BLaER1 treated with 17β-estradiol and CSF1 and Interleukin-3, amounts not matched to agents 10 nM and 100 nM (cell line): ENCODE measurements around the gene ZNF292.
"Not testable (repeated sequence)": the region's sequence is repeated elsewhere in the genome, so short reads cannot be mapped to it uniquely, and the experiment has no call there.

Experiments
- H3K27ac ChIP-seq, 11 experiments: shearing (Covaris generic); formaldehyde crosslinking; 2 replicates each; pipeline ENCODE4 v1.8.1; 2022
- H3K27me3 ChIP-seq, 11 experiments: shearing (Covaris generic); formaldehyde crosslinking; 2 replicates each; pipeline ENCODE4 v1.8.1; 2022
- H3K36me3 ChIP-seq, 11 experiments: shearing (Covaris generic); formaldehyde crosslinking; 2 replicates each; pipeline ENCODE4 v1.8.1; 2022
- H3K4me1 ChIP-seq, 10 experiments: shearing (Covaris generic); formaldehyde crosslinking; 2 replicates each; pipeline ENCODE4 v1.8.1; 2022
- H3K4me2 ChIP-seq, 11 experiments: shearing (Covaris generic); formaldehyde crosslinking; 2 replicates each; pipeline ENCODE4 v1.8.1; 2022
- H3K4me3 ChIP-seq, 10 experiments: shearing (Covaris generic); formaldehyde crosslinking; 2 replicates each; pipeline ENCODE4 v1.8.1; 2022
- H3K9ac ChIP-seq, 11 experiments: shearing (Covaris generic); formaldehyde crosslinking; 2 replicates each; pipeline ENCODE4 v1.8.1; 2022
- H3K9me3 ChIP-seq, 11 experiments: shearing (Covaris generic); formaldehyde crosslinking; replicated peaks in 1 of 11; 2 replicates each; pipeline ENCODE4 v1.8.1; 2022
- H4K20me1 ChIP-seq, 11 experiments: shearing (Covaris generic); formaldehyde crosslinking; 2 replicates each; pipeline ENCODE4 v1.8.1; 2022
- Cebpa-rat ChIP-seq, 11 experiments: shearing (Covaris generic); IDR thresholded peaks; 2 replicates each; pipeline ENCODE4 v1.8.1; 2022

ZNF292 gene

DNA sequence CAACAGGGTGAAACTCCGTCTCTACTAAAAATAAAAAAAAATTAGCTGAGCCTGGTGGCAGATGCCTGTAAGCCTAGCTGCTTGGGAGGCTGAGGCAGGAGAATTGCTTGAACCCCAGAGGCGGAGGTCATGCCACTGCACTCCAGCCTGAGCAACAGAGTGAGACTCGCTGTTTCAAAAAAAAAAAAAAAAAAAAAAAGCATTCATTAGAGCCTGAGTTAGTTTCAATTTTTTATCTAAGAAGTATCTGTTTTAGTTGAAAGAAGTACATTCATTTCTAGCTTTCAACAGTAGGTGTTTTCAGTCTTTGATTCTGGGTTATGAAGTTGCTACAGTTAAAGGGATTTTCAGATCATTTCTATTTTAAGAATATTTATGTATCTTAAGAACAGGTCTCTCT, 42.2 kb downstream of the ZNF292 start:
- H4K20me1 ChIP-seq = peaks cover 0 to 97% (median 10%) of the 10 kb centered on the region in 11 experiments; a peak in 13 of 22 replicates
- H3K4me2 ChIP-seq = no peak overlapping the region
- H3K4me3 ChIP-seq = no peak overlapping the region
- H3K4me1 ChIP-seq = no peaks in the 10 kb centered on the region
- no peaks in the 10 kb centered on the region for H3K9me3 ChIP-seq
- H3K9ac ChIP-seq = no peak overlapping the region
- no peak overlapping the region for H3K27ac ChIP-seq
- 0 out of 22 replicates have a peak, but pooled peaks cover 0 to 3% (median 0%) of the 10 kb centered on the region in 11 experiments for H3K36me3 ChIP-seq
- H3K27me3 ChIP-seq = no peaks in the 10 kb centered on the region
- TF ChIP-seq Cebpa-rat (IDR thresholded peaks at IDR 0.05) = no peak

DNA sequence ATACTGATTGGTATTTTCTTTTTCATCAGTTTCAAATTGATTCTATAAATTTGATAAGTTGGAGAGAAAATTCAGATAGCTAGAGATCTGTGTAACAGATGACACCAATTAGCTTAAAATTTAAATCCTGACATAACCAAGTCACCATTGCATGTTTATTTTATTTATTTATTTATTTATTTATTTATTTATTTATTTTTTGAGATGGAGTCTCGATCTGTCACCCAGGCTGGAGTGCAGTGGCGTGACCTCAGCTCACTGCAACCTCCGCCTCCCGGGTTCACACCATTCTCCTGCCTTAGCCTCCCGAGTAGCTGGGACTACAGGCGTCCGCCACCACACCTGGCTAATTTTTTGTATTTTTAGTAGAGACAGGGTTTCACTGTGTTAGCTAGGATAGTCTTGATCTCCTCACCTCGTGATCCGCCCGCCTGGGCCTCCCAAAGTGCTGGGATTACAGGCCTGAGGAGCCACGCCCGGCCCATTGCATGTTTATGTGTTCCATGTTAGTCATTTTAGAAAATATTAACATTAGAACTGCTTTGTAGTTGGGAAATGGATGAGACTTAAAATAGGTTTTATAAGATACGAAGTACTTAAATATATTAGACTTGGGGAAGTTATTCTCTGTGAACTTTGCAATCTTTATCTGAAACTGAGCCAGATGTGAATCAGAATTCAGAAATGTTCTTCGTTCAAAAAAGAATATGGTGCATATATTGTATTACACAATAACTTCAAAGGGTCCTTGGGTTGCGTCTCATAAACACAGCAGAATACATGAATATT, 42.9 kb downstream of the ZNF292 start:
- not testable (repeated sequence) for H3K27ac ChIP-seq, H3K4me1 ChIP-seq, H3K4me3 ChIP-seq, H3K27me3 ChIP-seq, H3K36me3 ChIP-seq, H3K9me3 ChIP-seq, H3K9ac ChIP-seq, H3K4me2 ChIP-seq
- peaks cover 0 to 97% (median 12%) of the 10 kb centered on the region in 11 experiments; a peak in 13 of 22 replicates for H4K20me1 ChIP-seq

DNA sequence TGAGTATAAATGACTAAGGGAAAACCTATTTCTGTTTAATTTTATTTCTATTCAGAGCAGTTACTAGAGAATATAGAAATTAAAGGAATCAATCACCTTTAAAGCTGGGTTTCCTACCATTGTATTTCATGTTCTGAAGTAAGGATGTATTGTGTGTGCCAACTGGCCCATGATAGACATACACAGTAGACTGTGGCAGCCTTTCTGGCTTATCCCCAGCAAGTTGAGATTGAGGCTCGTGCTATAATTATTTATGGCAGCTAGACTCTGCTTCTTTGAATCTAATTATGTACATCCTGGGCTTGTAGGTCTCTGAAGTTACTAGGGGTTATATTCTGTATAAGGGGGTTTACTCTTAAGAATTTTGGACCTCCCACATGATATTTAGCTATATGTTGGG, 44.4 kb downstream of the ZNF292 start:
- no peaks in the 10 kb centered on the region for H3K27me3 ChIP-seq
- no peaks in the 10 kb centered on the region for H3K4me1 ChIP-seq
- H3K36me3 ChIP-seq = peaks cover 0 to 5% (median 0%) of the 10 kb centered on the region in 11 experiments; a peak in 1 of 22 replicates
- peaks cover 0 to 99% (median 13%) of the 10 kb centered on the region in 11 experiments; a peak in 13 of 22 replicates for H4K20me1 ChIP-seq
- H3K9me3 ChIP-seq = no peaks in the 10 kb centered on the region
- H3K27ac ChIP-seq = no peak overlapping the region
- no peak for TF ChIP-seq Cebpa-rat (IDR thresholded peaks at IDR 0.05)
- no peak overlapping the region for H3K4me3 ChIP-seq
- no peak overlapping the region for H3K4me2 ChIP-seq
- H3K9ac ChIP-seq = no peak overlapping the region

DNA sequence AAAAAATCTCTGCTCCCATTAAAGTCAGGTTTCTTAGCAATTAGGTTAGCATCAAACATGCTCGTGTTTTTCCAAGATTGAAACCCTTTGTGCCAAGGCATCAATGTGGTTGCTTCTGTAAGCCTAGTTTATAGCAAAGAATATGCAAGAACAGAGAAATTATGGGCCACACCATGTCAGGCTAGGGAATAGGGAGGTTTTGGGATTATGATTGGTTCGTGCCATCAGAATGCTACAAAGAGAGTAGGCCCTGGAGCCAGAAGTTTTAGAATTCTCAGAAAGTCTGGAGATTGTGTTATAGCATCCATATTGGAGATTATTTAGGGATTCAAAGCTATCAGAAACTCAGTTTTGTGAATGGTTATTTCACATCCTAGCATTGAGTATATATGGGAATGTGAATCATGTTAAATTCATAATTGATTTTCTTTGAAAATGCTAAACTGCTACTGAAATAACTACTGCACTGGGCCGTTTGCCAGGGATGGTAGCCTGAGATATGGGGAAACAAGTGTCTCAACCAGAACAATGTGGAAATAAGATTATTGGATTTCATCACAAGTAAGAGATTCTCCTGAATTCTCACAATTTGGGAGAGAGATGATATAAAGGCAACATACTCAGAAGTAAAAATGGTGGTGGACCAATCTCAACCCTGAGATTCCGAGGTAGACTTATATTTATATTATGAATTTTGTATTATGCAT, 45.3 kb downstream of the ZNF292 start:
- H3K36me3 ChIP-seq = peaks cover 0 to 9% (median 0%) of the 10 kb centered on the region in 11 experiments; a peak in 3 of 22 replicates
- H4K20me1 ChIP-seq = peaks cover 0 to 97% (median 12%) of the 10 kb centered on the region in 11 experiments; a peak in 13 of 22 replicates
- no peak overlapping the region for H3K4me3 ChIP-seq
- TF ChIP-seq Cebpa-rat (IDR thresholded peaks at IDR 0.05) = no peak
- H3K4me1 ChIP-seq = no peaks in the 10 kb centered on the region
- H3K4me2 ChIP-seq = no peak overlapping the region
- H3K27me3 ChIP-seq = no peaks in the 10 kb centered on the region
- no peak overlapping the region for H3K9ac ChIP-seq
- H3K9me3 ChIP-seq = no peaks in the 10 kb centered on the region
- no peak overlapping the region for H3K27ac ChIP-seq

- Histone ChIP-seq H3K27ac (no peak overlapping the region), H3K4me1 (no peaks in the 10 kb centered on the region), H3K9me3 (no peaks in the 10 kb centered on the region), H3K4me2 (no peak overlapping the region), H3K9ac (no peak overlapping the region), H4K20me1 (peaks cover 0 to 97% (median 9%) of the 10 kb centered on the region in 11 experiments; a peak in 12 of 22 replicates), H3K4me3 (no peak overlapping the region), H3K36me3 (peaks cover 0 to 16% (median 6%) of the 10 kb centered on the region in 11 experiments; a peak in 12 of 22 replicates), H3K27me3 (no peaks in the 10 kb centered on the region)
- TF ChIP-seq Cebpa-rat (IDR thresholded peaks at IDR 0.05) = no peak
These were observed 48.2 kb downstream of the ZNF292 start for GRCh38 chr6:87203448-87204023.

- Histone ChIP-seq H3K27me3 (no peaks in the 10 kb centered on the region), H3K4me2 (no peak overlapping the region), H3K4me1 (peaks cover 0 to 17% (median 0%) of the 10 kb centered on the region in 10 experiments; a peak in 4 of 20 replicates), H3K9me3 (no peaks in the 10 kb centered on the region), H3K36me3 (peaks cover 0 to 17% (median 7%) of the 10 kb centered on the region in 11 experiments; a peak in 12 of 22 replicates), H3K4me3 (no peak overlapping the region), H3K27ac (no peak overlapping the region), H4K20me1 (peaks cover 4 to 98% (median 35%) of the 10 kb centered on the region in 11 experiments; a peak in 16 of 22 replicates), H3K9ac (no peak overlapping the region)
- TF ChIP-seq Cebpa-rat (IDR thresholded peaks at IDR 0.05) = no peak
These were observed 54.4 kb downstream of the ZNF292 start for GRCh38 chr6:87209812-87210211.

GRCh38 chr6:87210979-87211378, 55.6 kb downstream of the ZNF292 start:
- Histone ChIP-seq H4K20me1 (peaks cover 4 to 98% (median 35%) of the 10 kb centered on the region in 11 experiments; a peak in 16 of 22 replicates), H3K27me3 (no peaks in the 10 kb centered on the region), H3K4me1 (peaks cover 0 to 17% (median 0%) of the 10 kb centered on the region in 10 experiments; a peak in 4 of 20 replicates), H3K36me3 (peaks cover 0 to 14% (median 4%) of the 10 kb centered on the region in 11 experiments; a peak in 13 of 22 replicates), H3K4me2 (peak overlapping the region in 2 of 11 experiments; percentile 1 to 19; a peak in 1 of 22 replicates), H3K9me3 (no peaks in the 10 kb centered on the region), H3K9ac (no peak overlapping the region), H3K4me3 (no peak overlapping the region), H3K27ac (no peak overlapping the region)
- TF ChIP-seq Cebpa-rat (IDR thresholded peaks at IDR 0.05) = no peak

- Histone ChIP-seq H3K27me3 (no peaks in the 10 kb centered on the region), H3K4me3 (no peak overlapping the region), H3K27ac (no peak overlapping the region), H3K9me3 (no peaks in the 10 kb centered on the region), H3K4me1 (peaks cover 0 to 17% (median 0%) of the 10 kb centered on the region in 10 experiments; a peak in 4 of 20 replicates), H4K20me1 (peaks cover 4 to 90% (median 35%) of the 10 kb centered on the region in 11 experiments; a peak in 16 of 22 replicates), H3K36me3 (peaks cover 0 to 15% (median 5%) of the 10 kb centered on the region in 11 experiments; a peak in 11 of 22 replicates), H3K4me2 (no peak overlapping the region), H3K9ac (no peak overlapping the region)
- no peak for TF ChIP-seq Cebpa-rat (IDR thresholded peaks at IDR 0.05)
These were observed 57.2 kb downstream of the ZNF292 start for GRCh38 chr6:87212596-87212995.

GRCh38 chr6:87213364-87213763, 58.0 kb downstream of the ZNF292 start:
- Histone ChIP-seq H3K9me3 (no peaks in the 10 kb centered on the region), H4K20me1 (peaks cover 4 to 82% (median 35%) of the 10 kb centered on the region in 11 experiments; a peak in 16 of 22 replicates), H3K9ac (no peak overlapping the region), H3K27ac (no peak overlapping the region), H3K27me3 (no peaks in the 10 kb centered on the region), H3K4me2 (no peak overlapping the region), H3K4me3 (no peak overlapping the region), H3K36me3 (peaks cover 0 to 21% (median 7%) of the 10 kb centered on the region in 11 experiments; a peak in 12 of 22 replicates), H3K4me1 (peaks cover 0 to 17% (median 0%) of the 10 kb centered on the region in 10 experiments; a peak in 4 of 20 replicates)
- no peak for TF ChIP-seq Cebpa-rat (IDR thresholded peaks at IDR 0.05)
